Measurements from ENCODE around the gene TMEM204. TPM values are rescaled to one million over a fixed set of nuclear protein-coding genes. Genes with fewer than 3 reads are reported as not detected.

The TMEM204 gene
- total RNA-seq = 0.23 and 0.35 TPM in 2 replicates

GRCh38 chr16:1533443-1533951, at the start of gene TMEM204:
Gene TMEM204 (plus strand): TSS chr16:1533666. CDS start chr16:1534276, 610 bp downstream.

GRCh38 chr16:1488619-1489018, 44.8 kb upstream of the TMEM204 start, which contains the start of gene PTX4:
Gene PTX4 (minus strand): TSS chr16:1488944. CDS start chr16:1488909, 35 bp downstream.

DNA sequence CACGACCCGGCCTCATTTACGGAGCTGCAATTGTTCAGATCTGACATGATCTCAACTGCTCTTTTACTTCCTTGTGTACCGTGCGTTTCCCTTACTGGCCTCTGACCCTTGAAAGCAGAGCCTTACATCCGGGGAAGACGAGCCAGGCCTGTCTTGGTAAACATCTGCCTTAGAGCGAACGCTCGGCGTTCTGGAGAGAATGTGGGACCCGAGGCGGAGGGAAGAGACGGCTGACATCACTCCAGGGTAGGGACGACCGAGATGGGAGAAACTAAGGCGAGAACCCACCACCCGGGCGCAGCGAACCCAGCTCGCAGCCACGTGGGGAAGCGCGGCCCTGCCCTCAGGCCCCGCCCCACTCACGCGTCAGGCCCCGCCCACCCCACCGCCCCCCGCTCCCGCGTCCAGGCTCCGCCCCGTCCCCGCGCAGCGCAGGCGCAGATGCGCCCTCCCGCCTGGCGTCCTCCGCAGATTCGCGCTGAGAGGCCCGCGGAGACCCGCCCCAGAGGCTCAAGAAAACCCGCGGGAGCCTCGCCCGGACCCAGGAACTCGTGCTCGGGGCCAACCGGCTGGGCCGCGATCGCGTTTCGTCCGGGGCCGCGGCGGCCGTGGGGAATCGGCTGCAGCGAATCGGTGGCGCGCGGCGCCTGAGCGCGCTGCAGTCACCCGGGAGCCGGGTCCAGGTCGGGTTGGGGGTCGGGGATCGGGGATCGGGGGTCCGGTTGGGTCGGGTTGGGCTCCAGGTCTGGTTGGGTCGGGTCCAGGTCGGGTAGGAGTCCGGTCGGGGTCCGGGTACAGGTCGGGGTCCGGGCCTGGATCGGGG, 40.3 kb upstream of the TMEM204 start, which contains the start of gene TELO2:
Gene TELO2, plus strand, starts transcription at position 438 of the 823 bp plus-strand sequence. CDS start 922 bp downstream, outside the sequence.

Other genes with a start within 250 kb of the TMEM204 start
- 68.8 and 72.0 TPM in 2 replicates for gene UBE2I, start 224.0 kb upstream of the TMEM204 start, total RNA-seq
- 0.21 TPM in 1 of 2 replicates, not detected in the other for gene BAIAP3, start 200.0 kb upstream of the TMEM204 start, total RNA-seq
- gene TSR3, start 181.8 kb upstream of the TMEM204 start, total RNA-seq = 108 and 192 TPM in 2 replicates
- 23.6 and 24.6 TPM in 2 replicates for gene GNPTG, start 181.7 kb upstream of the TMEM204 start, total RNA-seq
- 5.3 and 9.3 TPM in 2 replicates for gene UNKL, start 119.0 kb upstream of the TMEM204 start, total RNA-seq
- 25.5 and 26.0 TPM in 2 replicates for gene UQCC4, start 112.9 kb upstream of the TMEM204 start, total RNA-seq
- gene PERCC1, start 102.6 kb upstream of the TMEM204 start, total RNA-seq = not detected in 2 replicates
- gene CCDC154, start 89.1 kb upstream of the TMEM204 start, total RNA-seq = not detected in 2 replicates
- 15.7 and 39.3 TPM in 2 replicates for gene CLCN7, start 58.6 kb upstream of the TMEM204 start, total RNA-seq
- gene PTX4, start 44.7 kb upstream of the TMEM204 start, total RNA-seq = not detected in 2 replicates
- gene TELO2, start 40.3 kb upstream of the TMEM204 start, total RNA-seq = 17.4 and 18.9 TPM in 2 replicates
- 8.3 and 8.4 TPM in 2 replicates for gene IFT140, start 78.4 kb downstream of the TMEM204 start, total RNA-seq
- 5.1 and 8.2 TPM in 2 replicates for gene CRAMP1, start 78.7 kb downstream of the TMEM204 start, total RNA-seq
- gene JPT2, start 144.6 kb downstream of the TMEM204 start, total RNA-seq = 68.9 and 108 TPM in 2 replicates
- gene MAPK8IP3, start 172.5 kb downstream of the TMEM204 start, total RNA-seq = 17.7 and 26.7 TPM in 2 replicates
- 69.0 and 71.8 TPM in 2 replicates for gene NME3, start 237.9 kb downstream of the TMEM204 start, total RNA-seq
- gene EME2, start 239.1 kb downstream of the TMEM204 start, total RNA-seq = 14.1 and 14.3 TPM in 2 replicates
- 193 and 199 TPM in 2 replicates for gene MRPS34, start 239.5 kb downstream of the TMEM204 start, total RNA-seq
- 22.4 and 28.4 TPM in 2 replicates for gene SPSB3, start 248.9 kb downstream of the TMEM204 start, total RNA-seq
- 119 and 173 TPM in 2 replicates for gene NUBP2, start 249.3 kb downstream of the TMEM204 start, total RNA-seq

Measured in airway epithelial cell (primary cell).